ENCODE measurements around the gene BST2. TPM values are rescaled to one million over a fixed set of nuclear protein-coding genes. Genes with fewer than 3 reads are reported as not detected.

Gene BST2
- total and polyA plus RNA-seq, 2 of the 8 experiments (the other 6 are each of a cell fraction or from before 2014, with no cell fraction given): 18.1 to 72.8 TPM

- H2BK120ac ChIP-seq (replicated peaks; ENCODE audit: low read depth, low read length): peak within 1 kb of the TSS; percentile 21
- WGBS, 2 experiments (ENCODE audit: extremely low coverage in 1 of 2, insufficient coverage in 1 of 2, insufficient read length in 1 of 2, insufficient replicate concordance in 2 of 2, low coverage in 1 of 2, low lambda C conversion rate in 2 of 2, missing lambda C conversion rate in 1 of 2): 3% methylated on average over 69 of the region's 85 CpGs; no CpG with 5 or more reads in 1 of the 2 experiments
- H4K91ac ChIP-seq (replicated peaks; ENCODE audit: insufficient read length, low read length): peak within 1 kb of the TSS; percentile 91
- peaks cover 0 to 3% (median 0%) of the 10 kb centered on the region in 4 experiments; a peak in 2 of 7 replicates for H3K27me3 ChIP-seq (replicated peaks in 1 of 4; ENCODE audit: control insufficient read depth in 3 of 4, extremely low read depth in 1 of 4, insufficient read depth in 3 of 4, low read length in 3 of 4)
- DNase-seq (ENCODE audit: low read depth in 1 of 2, low spot score in 2 of 2) (peak; percentile 90 to 99), FAIRE-seq (peak; percentile 96)
- H2BK12ac ChIP-seq (ENCODE audit: low read depth, low read length): peak within 1 kb of the TSS; percentile 22; the same call in 1 of the 2 replicates
- H3K4me3 ChIP-seq (ENCODE audit: extremely low read depth in 1 of 4, insufficient read depth in 2 of 4, low read depth in 3 of 4, low read length in 4 of 4): peak within 1 kb of the TSS; percentile 57 to 88 (median 78)
- CTCF ChIA-PET (ENCODE audit: partially characterized antibody): interaction anchor here (0.6 to 1.5 kb wide), 7 partner anchors 10 to 72 kb away, joined by 3 to 8 read pairs (median 3); partner anchors contain the start of gene TMEM221
- H3K23me2 ChIP-seq (ENCODE audit: low read depth, low read length): peaks cover 12% of the 10 kb centered on the region
- H2BK15ac ChIP-seq (ENCODE audit: low read length): peak within 1 kb of the TSS; percentile 61
- peak within 1 kb of the TSS; percentile 4; the same call in 1 of the 2 replicates for H3K18ac ChIP-seq (ENCODE audit: extremely low read depth, low read length)
- H3K4me2 ChIP-seq (ENCODE audit: insufficient read depth in 1 of 2, low read depth in 2 of 2, low read length in 2 of 2): peak within 1 kb of the TSS; percentile 59 to 76
- peak within 1 kb of the TSS; percentile 88 for H2AFZ ChIP-seq (ENCODE audit: low read length)
- H4K8ac ChIP-seq (ENCODE audit: extremely low read depth, insufficient read depth, low read length): peak within 1 kb of the TSS; percentile 75; the same call in 1 of the 2 replicates
- peaks cover 3 to 15% (median 9%) of the 10 kb centered on the region in 4 experiments for H3K4me1 ChIP-seq (replicated peaks in 1 of 4; ENCODE audit: control insufficient read depth in 3 of 4, insufficient read depth in 4 of 4, low read length in 3 of 4)
- H3K4ac ChIP-seq (replicated peaks; ENCODE audit: insufficient read length, low read depth, low read length): peak within 1 kb of the TSS; percentile 85
- H3K9me3 ChIP-seq (ENCODE audit: insufficient read depth in 2 of 2, low read depth in 1 of 2, low read length in 1 of 2): no peaks in the 10 kb centered on the region
- H3K23ac ChIP-seq (ENCODE audit: insufficient read length): no peak within 1 kb of the TSS
- H2BK5ac ChIP-seq (ENCODE audit: low read depth, low read length): peak within 1 kb of the TSS; percentile 20; the same call in 1 of the 2 replicates
- no peaks in the 10 kb centered on the region for H3K36me3 ChIP-seq (ENCODE audit: control insufficient read depth in 2 of 4, insufficient read depth in 4 of 4, low read length in 3 of 4)
- H3K79me2 ChIP-seq (ENCODE audit: control insufficient read depth in 1 of 2, insufficient read depth in 2 of 2, low read length in 2 of 2): no peaks in the 10 kb centered on the region
- peak within 1 kb of the TSS; percentile 62; the same call in 1 of the 2 replicates for H3K27ac ChIP-seq (ENCODE audit: low read depth, low read length)
- no peaks in the 10 kb centered on the region for H3K79me1 ChIP-seq (ENCODE audit: low read depth, low read length)
- H3K14ac ChIP-seq (ENCODE audit: insufficient read length): peak within 1 kb of the TSS; percentile 54
- POLR2A ChIA-PET (ENCODE audit: partially characterized antibody): interaction anchor here (0.8 to 6.1 kb wide), 10 partner anchors 9 to 85 kb away, joined by 3 to 44 read pairs (median 4); partner anchors contain the start of genes BST2 and CCDC194
- 0 out of 2 replicates have a peak within 1 kb of the TSS, but pooled peaks have one; percentile 32 for H2AK5ac ChIP-seq (ENCODE audit: low read depth, low read length)
- H4K20me1 ChIP-seq (replicated peaks in 1 of 2; ENCODE audit: control insufficient read depth in 1 of 2, insufficient read depth in 2 of 2, low read length in 2 of 2): peaks cover 0 to 4% of the 10 kb centered on the region in 2 experiments
- peak within 1 kb of the TSS; percentile 46 for H4K5ac ChIP-seq (ENCODE audit: insufficient read length, low read depth, low read length)
- H3K56ac ChIP-seq (replicated peaks; ENCODE audit: insufficient read length, low read depth, low read length): peak within 1 kb of the TSS; percentile 46
- no peak within 1 kb of the TSS for H2BK20ac ChIP-seq (ENCODE audit: low read length)
- peak within 1 kb of the TSS; percentile 8 to 78 (median 38) for H3K9ac ChIP-seq (replicated peaks in 1 of 4; ENCODE audit: extremely low read depth in 1 of 4, low read depth in 3 of 4, low read length in 3 of 4)
- no peak for TF ChIP-seq BACH1 (IDR thresholded peaks at IDR 0.05; ENCODE audit: low read length)
- TF ChIP-seq BRCA1 (IDR thresholded peaks at IDR 0.05; ENCODE audit: low read depth, low read length): no peak
- no peak for TF ChIP-seq ZNF274 (IDR thresholded peaks at IDR 0.05; ENCODE audit: borderline replicate concordance, extremely low read depth, low read length)
- peak; percentile 60; the same call in 1 of the 2 replicates for TF ChIP-seq ATF2 (IDR thresholded peaks at IDR 0.05; ENCODE audit: low read length)
- no peak for TF ChIP-seq SIRT6 (IDR thresholded peaks at IDR 0.05; ENCODE audit: low read length)
- TF ChIP-seq TAF7 (optimal IDR thresholded peaks at IDR 0.05; ENCODE audit: borderline replicate concordance, low read depth, low read length): no peak
- no peak for TF ChIP-seq HDAC6 (IDR thresholded peaks at IDR 0.05; ENCODE audit: low read depth, low read length)
- TF ChIP-seq CTBP2 (IDR thresholded peaks at IDR 0.05; ENCODE audit: borderline replicate concordance, insufficient read depth, insufficient read length, low read length): no peak
- TF ChIP-seq SIX5 (IDR thresholded peaks at IDR 0.05; ENCODE audit: low read depth, low read length): peak; percentile 56
Observed at GRCh38 chr19:17419621-17420474, 14.4 kb upstream of the BST2 start, which contains the start of gene MVB12A. TSS of gene MVB12A (plus strand) at chr19:17420047. CDS start at chr19:17420136, 89 bp downstream.

Measured in H1 (cell line).